Esophagus muscularis mucosa (tissue), 4 donors: Measurements from ENCODE around the gene DPP4. TPM values are rescaled to one million over a fixed set of nuclear protein-coding genes. Genes with fewer than 3 reads are reported as not detected.

Experiments
- DNase-seq: peaks from one replicate; pipeline ENCODE4 v3.0.0-alpha.2; 2017; ENCODE audit errors: extremely low spot score
- H3K27ac ChIP-seq, 4 donors: fragments of 200-600 bp; sonication (generic); replicated peaks in 1 of 4; 1 replicate in 3 of 4; 2 replicates in 1 of 4; pipeline ENCODE4 v1.5.1; 2016 to 2019; ENCODE audit warnings: mild to moderate bottlenecking in 1 of 4
- H3K27me3 ChIP-seq, 4 donors: fragments of 200-600 bp; sonication (generic); one replicate each; pipeline versions ENCODE4 v1.5.1 to v1.6.0; 2016 to 2019
- H3K36me3 ChIP-seq, 4 donors: fragments of 200-600 bp; sonication (generic); one replicate each; pipeline ENCODE4 v1.5.1; 2016 to 2019
- H3K4me1 ChIP-seq, 4 donors: fragments of 200-600 bp; sonication (generic); one replicate each; pipeline ENCODE4 v1.5.1; 2016 to 2019
- H3K4me3 ChIP-seq, 4 donors: fragments of 200-600 bp; sonication (generic); 1 replicate in 2 of 4; 2 replicates in 2 of 4; pipeline ENCODE4 v1.5.1; 2016 to 2019; ENCODE audit warnings: mild to moderate bottlenecking in 4 of 4, moderate library complexity in 1 of 4
- H3K9me3 ChIP-seq, 4 donors: fragments of 200-600 bp; sonication (generic); 1 replicate in 3 of 4; 2 replicates in 1 of 4; pipeline ENCODE4 v1.5.1; 2016 to 2019
- CTCF ChIP-seq, 3 experiments: fragments of 200-600 bp in 2 of 3; fragments of 450-650 bp in 1 of 3; sonication (generic) in 2 of 3; IDR thresholded peaks; one replicate each; pipeline ENCODE4 v1.5.1; 2017 to 2019; ENCODE audit warnings: antibody characterized with exemption in 3 of 3, mild to moderate bottlenecking in 2 of 3, moderate library complexity in 1 of 3
- EP300 ChIP-seq: sonication (generic); formaldehyde crosslinking; IDR thresholded peaks from one replicate; pipeline ENCODE4 v1.6.1; 2017; ENCODE audit warnings: antibody characterized with exemption
- POLR2A ChIP-seq: fragments of 450-650 bp; IDR thresholded peaks from one replicate; pipeline ENCODE4 v1.6.1; 2017; ENCODE audit warnings: antibody characterized with exemption, moderate library complexity, mild to moderate bottlenecking, low read depth
- POLR2AphosphoS5 ChIP-seq, 2 donors: sonication (generic); formaldehyde crosslinking; IDR thresholded peaks; one replicate each; pipeline ENCODE4 v1.6.1; 2017; ENCODE audit warnings: antibody characterized with exemption in 2 of 2
- whole genome bisulfite sequencing: methylation state at CpG from one replicate; pipeline ENCODE4 v1.1.5; 2018; 5-methylcytosine and 5-hydroxymethylcytosine counted together
- intact Hi-C: fragments of 100-400 bp; cut with DNase I; formaldehyde crosslinking; loops from one replicate; pipeline ENCODE4 v1.15.1; 2023
- total RNA-seq, 4 donors: library from RNA; depleted of rRNA; stranded (reverse); fragments of >200 nt; gene quantifications; one replicate each; pipeline versions ENCODE4 v1.1.0 to v1.2.1, GENCODE V29; 2016

DPP4 gene
- total RNA-seq, 4 donors from 2014 or later, result 2.2 to 4.1 (median 2.8) TPM

GRCh38 chr2:162114271-162114670, 40.3 kb upstream of the DPP4 start:
- intact Hi-C loops, result no loop called here
- H3K27ac ChIP-seq, result no peak overlapping the region
- no peaks in the 10 kb centered on the region for H3K9me3 ChIP-seq
- DNase-seq, result no peak
- H3K27me3 ChIP-seq, result no peaks in the 10 kb centered on the region
- WGBS, result 32% methylated on average over 1 of the region's 1 CpG
- no peaks in the 10 kb centered on the region for H3K36me3 ChIP-seq
- TF ChIP-seq POLR2A, result no peak
- no peak for TF ChIP-seq EP300
- no peak for TF ChIP-seq POLR2AphosphoS5 (IDR thresholded peaks at IDR 0.05)
- TF ChIP-seq CTCF (IDR thresholded peaks at IDR 0.05), result no peak
- no peak overlapping the region for H3K4me3 ChIP-seq
- peaks cover 0 to 25% (median 10%) of the 10 kb centered on the region in 4 donors for H3K4me1 ChIP-seq

GRCh38 chr2:162113776-162114168, 39.8 kb upstream of the DPP4 start:
- no peaks in the 10 kb centered on the region for H3K27me3 ChIP-seq
- intact Hi-C loops, result no loop called here
- no peak overlapping the region for H3K4me3 ChIP-seq
- no peak overlapping the region for H3K27ac ChIP-seq
- TF ChIP-seq CTCF (IDR thresholded peaks at IDR 0.05) (no peak), POLR2AphosphoS5 (IDR thresholded peaks at IDR 0.05) (no peak), EP300 (no peak), POLR2A (no peak)
- DNase-seq, result no peak
- H3K9me3 ChIP-seq, result no peaks in the 10 kb centered on the region
- H3K4me1 ChIP-seq, result peaks cover 0 to 25% (median 8%) of the 10 kb centered on the region in 4 donors
- no peaks in the 10 kb centered on the region for H3K36me3 ChIP-seq
- 55% methylated on average over 1 of the region's 1 CpG for WGBS

GRCh38 chr2:162113088-162113775, 39.2 kb upstream of the DPP4 start:
- no peak overlapping the region for H3K4me3 ChIP-seq
- 83% methylated on average over 3 of the region's 3 CpGs for WGBS
- no peak for DNase-seq
- H3K36me3 ChIP-seq, result no peaks in the 10 kb centered on the region
- H3K9me3 ChIP-seq, result no peaks in the 10 kb centered on the region
- no peaks in the 10 kb centered on the region for H3K27me3 ChIP-seq
- peaks cover 0 to 21% (median 3%) of the 10 kb centered on the region in 4 donors for H3K4me1 ChIP-seq
- intact Hi-C loops, result no loop called here
- no peak for TF ChIP-seq POLR2AphosphoS5 (IDR thresholded peaks at IDR 0.05)
- TF ChIP-seq EP300, result no peak
- TF ChIP-seq POLR2A, result no peak
- no peak for TF ChIP-seq CTCF (IDR thresholded peaks at IDR 0.05)
- no peak overlapping the region for H3K27ac ChIP-seq

GRCh38 chr2:162111958-162112850, 38.2 kb upstream of the DPP4 start:
- Histone ChIP-seq H3K9me3 (no peaks in the 10 kb centered on the region), H3K36me3 (no peaks in the 10 kb centered on the region), H3K4me3 (no peak overlapping the region), H3K27me3 (no peaks in the 10 kb centered on the region), H3K27ac (no peak overlapping the region), H3K4me1 (peaks cover 0 to 15% (median 2%) of the 10 kb centered on the region in 4 donors)
- TF ChIP-seq POLR2A (no peak), CTCF (IDR thresholded peaks at IDR 0.05) (no peak), EP300 (no peak), POLR2AphosphoS5 (IDR thresholded peaks at IDR 0.05) (no peak)
- no peak for DNase-seq
- intact Hi-C loops, result no loop called here
- 66% methylated on average over 5 of the region's 5 CpGs for WGBS
